Measurements from ENCODE around the gene ZNF772.

Gene ZNF772

DNA sequence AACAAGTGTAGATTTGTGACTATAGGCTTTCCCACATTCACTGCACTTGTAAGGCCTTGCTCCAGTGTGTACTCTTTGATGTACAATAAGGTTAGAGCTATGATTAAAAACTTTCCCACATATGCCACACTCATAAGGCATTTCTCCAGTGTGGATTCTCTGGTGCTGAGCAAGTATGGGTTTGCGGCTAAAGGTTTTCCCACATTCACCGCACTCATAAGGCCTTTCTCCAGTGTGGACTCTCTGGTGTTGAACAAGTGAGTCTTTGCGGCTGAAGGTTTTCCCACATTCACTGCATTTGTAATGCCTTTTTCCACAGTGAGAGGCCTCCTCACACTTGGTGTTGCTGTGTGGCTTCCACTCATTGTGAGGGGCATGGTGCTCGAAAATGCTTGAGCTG, 3.7 kb downstream of the ZNF772 start:
- DNase-seq (ENCODE audit: insufficient read length) (no peak), FAIRE-seq (no peak)
- TF ChIP-seq POLR2AphosphoS5 (IDR thresholded peaks at IDR 0.05; ENCODE audit: low read depth, low read length) (no peak), POLR2A (IDR thresholded peaks at IDR 0.05; ENCODE audit: low read depth, low read length) (no peak), TAF1 (IDR thresholded peaks at IDR 0.05; ENCODE audit: borderline replicate concordance, low read depth, low read length) (no peak)

DNA sequence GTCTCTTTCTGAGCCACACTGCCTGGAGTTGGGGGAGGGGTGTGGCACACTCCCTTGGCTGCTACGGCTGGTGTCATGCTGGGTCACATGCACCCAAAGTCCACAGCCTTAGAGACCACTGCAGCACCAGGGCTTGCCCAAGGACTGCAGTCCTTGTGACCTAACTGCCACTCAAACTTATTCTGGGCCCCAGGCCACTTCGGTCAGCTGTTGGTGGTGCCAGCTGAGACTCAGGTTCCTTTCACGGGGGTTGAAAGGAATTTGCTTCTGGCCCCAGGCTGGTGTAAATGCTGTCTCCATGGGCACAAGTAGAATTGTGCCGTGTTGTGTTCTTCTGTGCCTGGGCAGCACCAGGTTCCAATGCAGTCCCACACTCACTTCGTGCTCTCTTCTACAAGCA, 10.9 kb downstream of the ZNF772 start:
- no peak for TF ChIP-seq POLR2A (IDR thresholded peaks at IDR 0.05; ENCODE audit: low read depth, low read length)
- TF ChIP-seq POLR2AphosphoS5 (IDR thresholded peaks at IDR 0.05; ENCODE audit: low read depth, low read length), result no peak
- TF ChIP-seq TAF1 (IDR thresholded peaks at IDR 0.05; ENCODE audit: borderline replicate concordance, low read depth, low read length), result no peak
- DNase-seq (ENCODE audit: insufficient read length) (no peak), FAIRE-seq (no peak)

DNA sequence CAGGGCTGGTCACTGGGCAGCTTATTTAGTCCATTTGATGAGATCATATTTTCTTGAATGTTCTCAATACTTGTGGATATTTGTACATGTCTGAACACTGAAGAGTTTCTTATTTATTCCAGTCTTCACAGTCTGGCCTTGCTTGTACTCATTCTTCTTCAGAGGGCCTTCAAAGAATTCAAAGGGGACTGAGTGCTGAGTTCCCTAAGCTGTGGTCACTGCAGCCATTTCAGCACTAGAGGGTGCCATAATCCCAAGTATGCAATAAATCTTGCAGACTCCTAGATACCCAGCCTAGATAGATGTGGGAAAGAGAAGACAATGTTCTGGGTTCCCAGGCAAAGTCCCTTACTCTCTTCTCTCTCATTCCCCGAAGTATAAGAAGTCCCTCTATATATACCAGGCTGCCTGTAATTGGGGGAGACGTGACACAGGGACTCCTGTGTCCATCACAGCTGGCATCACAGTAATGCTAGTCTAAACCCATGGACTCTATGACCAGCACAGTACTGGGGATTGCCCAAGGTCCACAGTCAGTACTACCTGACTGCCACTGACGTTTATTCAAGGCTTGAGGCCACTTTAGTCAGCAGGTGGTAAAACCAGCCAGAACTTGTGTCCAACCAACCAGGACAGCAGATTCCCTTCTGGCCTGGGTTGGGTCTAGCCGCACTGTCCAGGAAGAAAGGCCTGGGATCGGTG, 11.5 kb downstream of the ZNF772 start:
- FAIRE-seq (no peak), DNase-seq (ENCODE audit: insufficient read length) (no peak)
- TF ChIP-seq POLR2AphosphoS5 (IDR thresholded peaks at IDR 0.05; ENCODE audit: low read depth, low read length) (no peak), POLR2A (IDR thresholded peaks at IDR 0.05; ENCODE audit: low read depth, low read length) (no peak), TAF1 (IDR thresholded peaks at IDR 0.05; ENCODE audit: borderline replicate concordance, low read depth, low read length) (no peak)

DNA sequence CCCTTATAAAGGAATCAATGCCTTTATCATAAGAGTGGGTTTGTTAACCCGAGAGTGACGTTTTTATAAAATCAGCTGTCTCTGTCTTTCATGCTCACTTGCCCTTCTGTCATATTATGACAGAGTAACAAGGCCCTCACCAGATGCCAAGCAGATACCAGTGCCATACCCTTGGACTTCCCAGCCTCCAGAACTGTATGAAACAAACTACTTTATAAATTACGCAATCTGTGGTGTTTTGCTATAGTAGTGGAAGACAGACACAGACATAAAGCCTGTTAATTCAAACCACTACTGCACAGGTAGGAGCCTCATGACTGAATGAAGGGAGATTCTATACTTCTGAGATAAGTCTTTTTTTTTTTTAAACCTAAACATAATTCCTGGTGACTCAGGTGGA, 25.1 kb downstream of the ZNF772 start:
- DNase-seq (ENCODE audit: insufficient read length), result no peak
- no peak for FAIRE-seq
- TF ChIP-seq TAF1 (IDR thresholded peaks at IDR 0.05; ENCODE audit: borderline replicate concordance, low read depth, low read length) (no peak), POLR2AphosphoS5 (IDR thresholded peaks at IDR 0.05; ENCODE audit: low read depth, low read length) (no peak), POLR2A (IDR thresholded peaks at IDR 0.05; ENCODE audit: low read depth, low read length) (no peak)

DNA sequence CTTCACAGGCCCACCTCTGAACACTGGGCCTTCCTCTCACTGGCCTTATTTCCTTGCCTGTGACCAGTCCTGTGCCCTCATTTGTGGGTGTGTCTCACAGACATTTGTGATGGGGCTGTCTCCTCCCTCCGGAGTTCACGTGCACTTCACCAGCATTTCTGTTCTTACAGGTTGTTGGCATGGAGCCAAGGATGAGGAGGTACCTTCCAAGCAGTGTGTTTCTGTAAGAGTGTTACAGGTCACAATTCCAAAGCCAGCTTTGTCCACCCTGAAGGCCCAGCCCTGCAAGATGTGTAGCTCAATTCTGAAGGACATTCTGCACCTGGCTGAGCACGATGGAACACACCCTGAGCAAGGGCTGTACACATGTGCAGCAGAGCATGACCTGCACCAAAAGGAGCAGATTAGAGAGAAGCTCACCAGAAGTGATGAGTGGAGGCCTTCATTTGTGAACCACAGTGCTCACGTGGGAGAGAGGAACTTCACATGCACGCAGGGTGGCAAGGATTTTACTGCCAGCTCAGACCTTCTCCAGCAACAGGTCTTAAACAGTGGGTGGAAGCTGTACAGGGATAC, 34.2 kb downstream of the ZNF772 start:
- DNase-seq (ENCODE audit: insufficient read length) (no peak), FAIRE-seq (no peak)
- TF ChIP-seq TAF1 (IDR thresholded peaks at IDR 0.05; ENCODE audit: borderline replicate concordance, low read depth, low read length) (no peak), POLR2AphosphoS5 (IDR thresholded peaks at IDR 0.05; ENCODE audit: low read depth, low read length) (no peak)

DNA sequence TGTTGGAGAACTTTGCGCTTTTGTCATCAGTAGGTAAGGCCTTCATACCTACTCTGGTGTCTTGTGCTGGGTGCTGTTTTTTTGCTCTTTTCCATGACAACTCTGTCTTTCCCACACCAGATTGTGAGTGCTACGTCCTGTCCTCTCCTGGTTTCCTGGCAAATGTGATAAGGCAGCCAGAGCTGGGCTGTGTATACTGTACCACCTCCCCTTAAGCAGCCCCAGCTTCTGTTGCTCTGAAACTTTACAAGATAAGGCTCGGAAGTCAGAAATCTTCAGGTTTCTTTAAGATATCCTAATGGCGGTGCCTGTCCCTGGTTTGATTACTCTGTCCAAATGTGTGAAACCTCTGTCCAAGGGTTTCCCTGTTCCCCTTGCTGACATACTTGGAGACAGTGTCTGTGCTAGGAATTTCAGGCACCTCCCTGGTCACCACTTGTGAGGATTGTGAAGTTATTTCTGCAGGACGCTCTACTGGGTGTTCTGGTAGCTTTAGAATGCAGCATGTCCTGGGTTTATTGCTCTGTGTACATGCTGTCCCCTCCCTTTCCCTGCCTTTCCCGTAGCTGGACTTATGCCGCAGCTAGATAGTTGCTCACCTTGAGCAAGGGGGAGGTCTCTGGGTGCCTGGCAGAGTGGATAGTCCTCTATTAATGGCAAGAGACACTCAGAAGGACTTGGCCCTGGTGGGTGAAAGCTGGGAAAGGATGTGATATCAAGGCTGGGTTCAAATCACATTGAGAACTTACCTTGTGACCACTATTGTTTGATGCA, 35.2 kb downstream of the ZNF772 start:
- no peak for FAIRE-seq
- no peak for DNase-seq (ENCODE audit: insufficient read length)
- TF ChIP-seq TAF1 (IDR thresholded peaks at IDR 0.05; ENCODE audit: borderline replicate concordance, low read depth, low read length), result no peak
- no peak for TF ChIP-seq POLR2A (IDR thresholded peaks at IDR 0.05; ENCODE audit: low read depth, low read length)
- no peak for TF ChIP-seq POLR2AphosphoS5 (IDR thresholded peaks at IDR 0.05; ENCODE audit: low read depth, low read length)

DNA sequence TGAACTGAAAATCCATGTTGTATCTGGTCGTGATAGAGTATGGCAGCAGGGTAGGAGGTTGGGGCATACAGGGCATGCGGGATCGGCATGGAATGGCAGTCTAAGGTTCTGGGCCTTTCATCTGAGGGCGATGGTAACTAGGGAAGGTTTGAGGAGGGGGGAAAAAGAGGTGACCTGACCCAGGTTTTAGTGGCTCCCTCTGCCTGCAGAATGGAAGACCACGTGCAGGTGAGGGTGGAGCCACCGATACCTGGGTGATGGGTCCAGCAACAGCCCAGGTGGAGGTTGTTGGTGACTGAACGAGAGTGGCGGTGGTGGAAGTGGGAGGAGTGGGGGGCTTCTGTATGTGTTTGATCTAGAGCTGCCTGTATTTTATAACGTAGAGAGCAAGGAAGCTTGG, 38.4 kb downstream of the ZNF772 start:
- FAIRE-seq, result no peak
- TF ChIP-seq POLR2AphosphoS5 (IDR thresholded peaks at IDR 0.05; ENCODE audit: low read depth, low read length) (no peak), TAF1 (IDR thresholded peaks at IDR 0.05; ENCODE audit: borderline replicate concordance, low read depth, low read length) (no peak), POLR2A (IDR thresholded peaks at IDR 0.05; ENCODE audit: low read depth, low read length) (no peak)
- DNase-seq (ENCODE audit: insufficient read length), result no peak

DNA sequence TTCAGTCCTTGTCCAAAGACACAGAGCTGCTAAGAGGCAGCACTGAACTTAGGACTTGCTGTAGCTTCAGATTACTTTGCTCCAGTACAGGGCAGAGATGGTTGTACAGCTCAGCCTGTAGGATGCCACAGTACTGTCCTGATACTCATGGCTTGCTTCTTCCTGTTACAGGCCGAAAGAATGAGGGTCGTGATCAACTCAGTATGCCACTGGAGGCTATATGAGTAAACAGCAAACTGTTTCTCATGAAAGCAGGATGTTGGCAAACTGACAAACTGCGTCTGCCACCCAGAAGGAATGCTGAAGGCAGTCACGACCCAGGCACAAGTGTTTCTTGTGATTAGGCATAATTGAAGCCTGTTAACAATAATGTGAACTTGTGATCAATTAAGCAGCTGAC, 39.4 kb downstream of the ZNF772 start:
- DNase-seq (ENCODE audit: insufficient read length), result no peak
- TF ChIP-seq POLR2AphosphoS5 (IDR thresholded peaks at IDR 0.05; ENCODE audit: low read depth, low read length) (no peak), POLR2A (IDR thresholded peaks at IDR 0.05; ENCODE audit: low read depth, low read length) (no peak), TAF1 (IDR thresholded peaks at IDR 0.05; ENCODE audit: borderline replicate concordance, low read depth, low read length) (no peak)
- no peak for FAIRE-seq

DNA sequence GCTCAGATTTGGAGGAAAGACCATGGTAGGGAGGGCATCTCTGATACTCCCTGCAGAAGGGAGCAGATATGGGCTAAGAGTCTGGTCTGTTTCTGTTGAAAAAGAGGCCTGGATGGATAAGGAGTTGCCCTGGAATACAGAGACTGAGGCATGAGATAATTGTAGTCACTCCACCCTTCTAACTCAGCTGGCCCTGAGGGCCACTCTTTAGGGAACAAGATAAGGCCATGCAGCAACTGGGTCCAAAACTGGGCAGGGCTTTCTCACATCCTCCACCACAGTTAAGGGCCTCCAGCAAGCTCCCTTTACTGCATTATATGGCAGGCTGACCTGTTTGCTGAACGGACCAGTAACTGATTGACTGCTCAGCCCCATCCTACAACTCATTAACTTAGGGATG, 40.9 kb downstream of the ZNF772 start:
- no peak for DNase-seq (ENCODE audit: insufficient read length)
- no peak for FAIRE-seq
- TF ChIP-seq POLR2A (IDR thresholded peaks at IDR 0.05; ENCODE audit: low read depth, low read length) (no peak), POLR2AphosphoS5 (IDR thresholded peaks at IDR 0.05; ENCODE audit: low read depth, low read length) (no peak), TAF1 (IDR thresholded peaks at IDR 0.05; ENCODE audit: borderline replicate concordance, low read depth, low read length) (no peak)

DNA sequence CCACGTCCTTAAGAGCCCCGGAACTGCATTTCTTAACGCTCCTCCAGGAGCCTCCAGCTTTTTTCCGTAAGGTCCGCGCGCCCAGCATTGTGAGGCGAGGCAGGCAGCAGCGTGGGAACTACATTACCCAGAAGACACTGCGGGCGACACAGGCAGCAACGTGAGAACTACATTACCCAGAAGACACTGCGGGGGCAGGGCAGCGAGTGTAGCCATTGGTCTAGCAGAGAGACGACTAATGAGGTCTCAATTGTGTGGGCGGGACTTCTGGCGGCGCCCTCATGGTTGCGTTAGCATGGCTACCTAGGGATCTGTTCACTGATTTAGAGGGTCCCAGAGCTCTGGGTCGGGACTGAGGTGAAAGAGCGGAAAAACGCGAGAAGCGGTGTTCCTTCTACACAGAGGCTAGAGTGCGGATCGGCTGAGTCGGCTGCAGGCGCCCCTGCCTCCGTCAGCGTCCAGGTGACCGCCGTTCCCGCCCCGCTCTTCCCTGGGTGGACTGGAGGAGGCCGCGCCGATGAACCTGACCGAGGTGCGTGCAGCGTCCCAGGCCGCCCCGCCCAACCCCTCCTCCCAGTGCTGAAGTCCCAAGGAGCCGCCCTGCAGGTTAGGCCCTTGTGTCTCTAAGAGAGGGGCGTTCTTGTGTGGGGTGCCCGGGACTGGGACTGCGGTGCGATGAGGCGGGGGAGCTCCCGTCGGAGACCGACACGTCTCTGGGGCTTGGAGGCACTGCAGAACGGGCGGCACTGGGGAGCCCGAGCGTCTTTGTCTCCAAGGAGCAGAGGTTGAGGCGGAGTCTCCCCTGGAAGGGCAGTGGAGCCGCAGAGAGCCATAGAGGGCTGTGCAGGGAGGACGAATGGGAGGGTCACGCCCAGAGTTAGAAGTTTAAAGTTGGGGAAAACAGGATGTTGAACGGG, 42.0 kb downstream of the ZNF772 start, which contains the start of gene ZNF749:
Gene ZNF749, plus strand, starts transcription at position 264 of the 917 bp plus-strand sequence. Its CDS starts 254 bp downstream, at position 518.
- peak; percentile 99 for FAIRE-seq
- peak; percentile 81 for DNase-seq (ENCODE audit: insufficient read length)
- TF ChIP-seq TAF1 (IDR thresholded peaks at IDR 0.05; ENCODE audit: borderline replicate concordance, low read depth, low read length) (no peak), POLR2A (IDR thresholded peaks at IDR 0.05; ENCODE audit: low read depth, low read length) (peak; percentile 60; the same call in 1 of the 2 replicates)

Data from GM12892 (cell line).